ENCODE measurements around the gene EPB41.
A peak's percentile ranks its signal among the peaks of the same experiment; 100 is the strongest.
"Not testable (repeated sequence)": the region's sequence is repeated elsewhere in the genome, so short reads cannot be mapped to it uniquely, and the experiment has no call there.

The EPB41 gene

DNA sequence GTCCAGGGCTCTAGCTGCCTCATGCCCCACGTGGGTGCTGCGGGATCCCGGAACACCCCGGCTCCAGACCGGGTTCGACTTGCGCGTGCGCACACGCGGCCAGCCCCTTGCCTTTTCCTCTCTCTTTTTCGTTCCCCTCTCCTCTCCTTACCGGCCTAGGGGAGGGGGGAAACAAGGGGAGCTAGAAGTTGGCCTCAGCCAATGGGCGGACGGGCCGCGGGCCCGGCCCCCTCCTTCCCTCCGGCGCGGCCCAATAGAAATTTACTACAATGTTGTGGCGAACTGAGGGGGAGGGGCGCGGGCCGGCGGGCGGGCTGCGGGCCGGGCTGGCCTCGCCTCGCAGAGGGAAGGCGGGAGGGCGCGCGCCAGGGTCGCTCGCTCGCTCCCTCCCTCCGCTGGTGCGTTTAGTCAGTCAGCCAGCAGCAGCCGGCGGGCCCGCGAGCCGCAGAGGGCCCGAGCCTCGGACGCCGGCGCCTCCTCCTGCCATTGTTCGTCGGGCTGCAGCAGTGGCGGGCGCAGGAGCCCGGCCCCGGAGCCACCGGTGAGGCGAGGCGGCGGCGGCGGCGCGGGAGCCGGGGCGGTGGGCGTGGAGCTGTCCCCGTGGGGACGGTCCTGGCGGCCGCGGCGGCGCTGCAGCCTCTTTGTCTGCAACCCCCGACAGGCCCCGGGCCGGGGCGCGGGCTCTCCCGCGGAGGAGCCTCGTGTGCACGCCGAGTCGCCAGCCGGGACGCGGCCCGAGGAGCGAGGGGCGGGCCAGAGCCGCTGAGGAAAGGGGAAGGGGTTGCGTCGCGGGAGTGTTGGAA, at the start of gene EPB41:
EPB41 (plus strand) TSS at position 342 of the 803 bp plus-strand sequence. CDS start 72,869 bp downstream, outside the sequence.
- peak; percentile 97 for DNase-seq (ENCODE audit: low spot score)

DNA sequence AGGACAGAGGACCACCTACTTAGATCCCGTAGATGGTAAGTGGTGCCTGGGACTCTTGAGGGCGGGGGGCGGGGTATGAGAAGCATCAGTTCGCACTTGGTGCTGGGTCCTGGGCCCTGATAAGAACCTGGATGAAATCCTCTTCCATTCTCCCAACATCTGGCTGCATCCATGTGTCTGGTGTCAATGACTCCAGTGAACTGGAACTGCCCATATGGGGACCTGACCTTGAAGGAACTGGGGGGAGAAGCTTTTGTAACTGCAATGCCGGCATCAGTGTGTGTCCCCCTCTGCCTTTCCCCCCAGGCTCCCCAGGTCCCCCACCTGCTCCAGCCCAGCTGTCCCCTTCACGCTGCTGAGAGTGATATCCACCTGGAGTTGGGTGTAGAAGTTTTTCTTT, 49.7 kb upstream of the EPB41 start:
- DNase-seq (ENCODE audit: low spot score) = no peak

- DNase-seq (ENCODE audit: low spot score) = no peak
These were observed 48.2 kb upstream of the EPB41 start for GRCh38 chr1:28865997-28866650.

- no peak for DNase-seq (ENCODE audit: low spot score)
These were observed 46.5 kb upstream of the EPB41 start for GRCh38 chr1:28867850-28868249.

DNA sequence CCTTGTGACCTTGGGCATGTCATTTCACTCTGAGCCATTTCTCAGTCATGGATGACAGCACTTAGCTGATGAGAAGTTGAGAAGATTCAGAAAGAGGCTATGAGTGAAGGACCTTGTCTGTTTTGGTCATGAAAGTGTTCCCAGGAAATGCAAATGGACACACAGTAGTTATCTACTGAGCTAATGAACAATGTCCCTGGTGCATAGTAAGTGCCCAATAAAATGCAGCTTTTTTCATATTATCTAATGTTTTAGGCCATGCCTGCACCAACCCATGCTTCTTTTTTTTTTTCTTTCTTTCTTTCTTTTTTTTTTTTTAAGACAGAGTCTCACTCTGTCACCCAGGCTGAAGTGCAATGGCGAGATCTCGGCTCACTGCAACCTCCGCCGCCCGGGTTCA, 44.4 kb upstream of the EPB41 start:
- no peak for DNase-seq (ENCODE audit: low spot score)

- DNase-seq (ENCODE audit: low spot score) = no peak
These were observed 42.6 kb upstream of the EPB41 start for GRCh38 chr1:28871631-28872401.

GRCh38 chr1:28875134-28875533, 39.2 kb upstream of the EPB41 start:
- DNase-seq (ENCODE audit: low spot score) = not testable (repeated sequence)

DNA sequence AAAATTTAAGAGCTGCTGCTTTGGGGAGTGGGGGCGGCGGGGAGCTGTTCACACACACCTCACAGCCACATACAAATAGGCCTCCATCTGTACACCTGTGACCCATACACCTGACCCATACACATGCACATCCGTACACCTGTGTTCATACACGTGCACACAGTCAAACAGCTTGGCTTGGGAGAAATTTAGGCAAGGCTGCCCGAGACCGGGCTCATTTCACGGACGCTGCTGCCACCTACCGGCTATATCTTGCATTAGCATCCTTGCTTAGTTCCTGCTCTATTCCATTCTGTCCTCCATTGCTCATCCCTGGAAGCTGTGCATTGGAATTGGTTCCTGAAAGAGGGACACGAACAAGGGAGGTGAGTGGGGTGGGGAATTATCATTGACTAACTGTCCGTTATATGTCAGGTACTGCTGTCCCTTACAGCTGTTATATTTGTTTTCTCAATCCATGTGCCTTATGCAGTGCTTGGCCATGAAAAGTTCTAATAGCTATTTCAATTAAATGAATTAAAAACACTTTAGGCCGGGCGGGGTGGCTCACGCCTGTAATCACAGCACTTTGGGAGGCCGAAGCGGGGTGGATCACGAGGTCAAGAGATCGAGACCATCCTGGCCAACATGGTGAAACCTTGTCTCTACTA, 37.1 kb upstream of the EPB41 start:
- DNase-seq (ENCODE audit: low spot score) = peak; percentile 90

GRCh38 chr1:28878796-28879195, 35.6 kb upstream of the EPB41 start:
- DNase-seq (ENCODE audit: low spot score) = no peak

- peak; percentile 91 for DNase-seq (ENCODE audit: low spot score)
These were observed 32.2 kb upstream of the EPB41 start for GRCh38 chr1:28882009-28882628.

DNA sequence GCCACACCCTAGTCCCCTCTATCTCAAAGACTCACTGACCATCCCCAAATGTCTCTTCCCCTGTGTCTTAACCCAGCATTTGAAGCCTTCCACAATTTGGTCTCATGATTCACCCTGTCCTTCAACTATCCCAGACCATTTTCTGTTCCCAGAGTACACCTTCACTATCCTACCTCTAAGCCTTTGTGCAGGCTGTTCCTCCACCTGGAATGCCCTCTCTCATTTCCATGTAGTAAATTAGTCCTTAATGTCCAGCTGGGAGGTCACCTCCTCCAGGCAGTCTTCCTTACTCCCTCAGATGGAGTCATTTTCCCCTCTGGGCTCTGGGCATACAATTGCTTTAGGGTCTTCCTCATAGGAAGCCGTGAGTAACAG, 31.1 kb upstream of the EPB41 start:
- no peak for DNase-seq (ENCODE audit: low spot score)

- no peak for DNase-seq (ENCODE audit: low spot score)
These were observed 28.9 kb upstream of the EPB41 start for GRCh38 chr1:28885472-28885877.

DNA sequence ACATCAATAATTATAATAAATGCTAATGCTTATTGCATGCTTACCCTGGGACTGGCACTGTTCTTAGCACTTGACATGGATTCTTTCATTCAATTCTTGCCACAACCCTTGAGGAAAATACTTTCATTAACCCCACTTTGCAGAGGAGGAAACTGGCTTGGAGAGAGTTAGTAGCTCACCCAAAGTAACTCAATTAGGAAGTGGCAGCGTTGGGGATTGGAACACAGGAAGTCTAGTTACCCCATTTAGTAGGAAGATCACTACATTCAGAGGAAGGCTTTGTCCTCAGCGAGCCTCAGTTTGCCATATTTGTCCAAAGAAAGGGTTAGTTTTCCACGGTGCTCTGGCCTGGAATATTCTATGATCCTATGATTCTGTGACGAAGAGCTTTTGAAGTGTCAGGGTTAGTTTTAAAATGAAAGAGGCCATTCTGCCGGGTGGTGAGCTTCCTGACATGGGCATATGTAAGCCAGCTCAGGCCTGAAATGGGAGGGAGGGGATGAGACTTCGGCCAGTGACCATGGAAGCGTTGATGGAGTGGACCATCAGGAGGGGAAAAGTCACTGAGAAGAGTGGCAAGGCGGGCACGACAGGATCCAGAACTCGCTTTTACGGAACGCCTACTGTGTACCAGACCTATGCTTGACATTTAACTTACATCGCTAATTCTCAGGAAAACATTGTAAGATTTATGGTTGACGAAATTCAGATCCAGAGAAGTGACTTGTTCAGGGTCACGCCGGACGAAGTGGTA, 28.2 kb upstream of the EPB41 start:
- DNase-seq (ENCODE audit: low spot score) = no peak

- DNase-seq (ENCODE audit: low spot score) = peak; percentile 98
These were observed 27.5 kb upstream of the EPB41 start for GRCh38 chr1:28886731-28887418.

DNA sequence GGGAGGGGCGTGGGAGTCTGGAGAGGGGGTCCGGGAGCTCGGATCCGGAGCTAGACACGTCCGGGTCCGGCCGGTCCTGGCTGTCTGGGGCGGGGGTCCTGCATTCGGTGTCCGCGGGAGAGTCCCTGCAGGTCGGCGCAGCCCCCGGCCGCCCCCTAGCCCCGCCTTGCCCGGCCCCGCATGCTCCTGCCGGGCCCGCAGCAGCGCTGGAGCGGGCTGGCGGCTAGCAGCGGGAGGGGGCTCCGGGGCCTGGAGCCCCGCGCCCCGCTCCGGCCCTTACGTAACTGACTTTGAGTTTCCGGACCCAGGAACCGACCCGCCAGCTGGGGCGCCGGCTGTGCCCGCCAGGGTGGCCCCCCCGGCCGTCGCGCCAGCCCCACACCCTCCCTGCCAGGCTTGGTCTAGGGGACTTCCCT, 26.9 kb upstream of the EPB41 start:
- DNase-seq (ENCODE audit: low spot score) = peak; percentile 60

DNA sequence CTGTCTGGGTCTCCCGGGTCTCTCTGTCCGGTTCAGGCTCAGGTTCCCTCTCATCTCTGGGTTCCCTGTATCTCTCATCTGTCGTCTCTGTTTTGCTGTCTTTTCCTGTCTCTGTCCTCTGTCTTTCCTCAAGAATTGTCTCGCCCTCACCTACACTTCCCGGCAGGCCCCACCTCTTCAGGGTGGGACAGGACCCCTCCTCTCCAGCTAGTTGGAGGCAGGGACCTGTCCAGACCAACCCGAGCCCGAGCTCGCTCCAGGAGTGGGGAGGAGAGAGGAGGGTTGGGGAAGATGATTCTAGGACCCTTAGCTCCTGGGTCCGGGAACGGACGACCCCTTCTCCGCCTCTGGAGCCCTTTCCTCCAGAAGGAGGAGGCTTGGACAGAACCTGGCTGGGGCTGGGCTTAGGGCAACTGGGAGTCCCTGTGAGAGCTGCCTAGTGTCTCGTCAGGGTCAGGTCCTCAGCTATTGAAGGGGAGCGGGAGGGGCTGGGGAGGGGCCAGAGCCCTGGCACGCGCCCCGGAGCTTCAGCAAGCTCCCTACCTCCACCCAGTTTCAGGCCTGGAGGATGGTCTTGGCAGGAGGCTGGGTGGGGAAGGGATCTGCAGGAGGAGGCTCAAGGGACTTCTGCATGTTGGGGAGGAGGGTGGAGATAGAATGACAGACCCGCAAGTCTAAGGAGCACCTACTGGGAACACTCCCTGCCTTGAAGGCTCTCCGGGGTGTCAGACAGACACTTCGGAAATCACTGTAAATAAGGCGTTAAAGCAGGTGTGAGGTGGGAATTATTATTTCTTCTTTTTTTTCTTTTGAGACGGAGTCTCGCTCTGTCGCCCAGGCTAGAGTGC, 26.3 kb upstream of the EPB41 start:
- DNase-seq (ENCODE audit: low spot score) = peak; percentile 21

GRCh38 chr1:28888915-28889314, 25.5 kb upstream of the EPB41 start:
- no peak for DNase-seq (ENCODE audit: low spot score)

DNA sequence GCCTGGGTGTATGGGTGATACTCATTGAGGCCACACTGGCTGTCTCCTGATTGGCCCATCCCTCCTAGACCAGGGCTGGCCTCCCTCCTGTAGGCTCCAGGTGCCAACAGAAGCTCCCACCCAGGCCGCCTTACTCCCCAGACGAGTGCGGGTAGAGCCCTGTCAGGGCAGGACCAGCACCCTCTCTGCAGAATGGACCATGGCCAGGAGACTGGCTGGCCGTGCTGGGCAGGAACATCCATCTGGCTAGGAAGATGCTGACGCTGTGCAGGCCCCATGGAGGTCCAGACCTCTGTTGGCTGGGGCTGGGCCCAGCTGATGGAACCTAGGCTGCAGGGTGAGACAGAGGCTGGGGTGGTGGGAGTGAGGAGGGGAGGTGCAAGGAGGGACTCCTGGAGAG, 25.0 kb upstream of the EPB41 start:
- DNase-seq (ENCODE audit: low spot score) = no peak

- DNase-seq (ENCODE audit: low spot score) = no peak
These were observed 23.9 kb upstream of the EPB41 start for GRCh38 chr1:28890435-28890834.

GRCh38 chr1:28890836-28891235, 23.5 kb upstream of the EPB41 start:
- DNase-seq (ENCODE audit: low spot score) = no peak
